ENCODE data around the gene CREB5.

The CREB5 gene

DNA sequence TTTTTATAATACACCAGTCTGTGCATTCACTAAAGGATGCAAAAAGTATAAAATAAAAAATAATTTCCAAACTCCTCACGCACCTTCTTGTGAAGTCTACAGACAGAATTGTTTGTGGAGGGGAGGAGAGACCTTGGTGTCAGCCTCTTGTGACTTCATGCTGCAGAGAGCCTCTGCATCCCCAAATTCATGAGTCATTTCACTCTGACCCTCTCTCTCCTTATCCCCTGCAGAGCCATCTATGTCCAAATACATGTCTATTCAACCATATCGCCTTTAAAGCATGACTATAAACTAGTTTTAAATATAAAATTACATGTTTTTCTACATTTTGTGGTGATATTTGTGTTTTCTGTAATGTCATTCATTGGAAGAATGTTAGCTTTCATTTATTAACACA is 6.0 kb downstream of the CREB5 start:
- H2AFZ ChIP-seq (ENCODE audit: low read depth, low read length) = no peak overlapping the region
- no peak overlapping the region for H3K4me2 ChIP-seq (ENCODE audit: insufficient read depth, low read length)
- no peaks in the 10 kb centered on the region for H3K9me3 ChIP-seq (ENCODE audit: insufficient read depth, low read length, severe bottlenecking)
- no peaks in the 10 kb centered on the region for H3K36me3 ChIP-seq (ENCODE audit: insufficient read depth, low read length)
- H4K20me1 ChIP-seq (ENCODE audit: insufficient read depth, low read length) = no peaks in the 10 kb centered on the region
- no peak for ATAC-seq (ENCODE audit: insufficient read depth, low read depth)
- no peaks in the 10 kb centered on the region for H3K79me2 ChIP-seq (ENCODE audit: insufficient read depth, low read length)
- no peak overlapping the region for H3K4me3 ChIP-seq (ENCODE audit: low read depth in 1 of 2, low read length in 2 of 2)
- peaks cover 35% of the 10 kb centered on the region for H3K27me3 ChIP-seq (ENCODE audit: insufficient read depth, low read length, poor library complexity)
- no peak for DNase-seq
- H3K9ac ChIP-seq (ENCODE audit: low read depth, low read length) = no peak overlapping the region
- H3K4me1 ChIP-seq (ENCODE audit: insufficient read depth, low read length) = no peaks in the 10 kb centered on the region
- H3K27ac ChIP-seq (ENCODE audit: low read length) = no peak overlapping the region
- no peak for TF ChIP-seq EZH2 (IDR thresholded peaks at IDR 0.05; ENCODE audit: borderline replicate concordance, low read depth, low read length, severe bottlenecking)
- TF ChIP-seq, protein P1, sequence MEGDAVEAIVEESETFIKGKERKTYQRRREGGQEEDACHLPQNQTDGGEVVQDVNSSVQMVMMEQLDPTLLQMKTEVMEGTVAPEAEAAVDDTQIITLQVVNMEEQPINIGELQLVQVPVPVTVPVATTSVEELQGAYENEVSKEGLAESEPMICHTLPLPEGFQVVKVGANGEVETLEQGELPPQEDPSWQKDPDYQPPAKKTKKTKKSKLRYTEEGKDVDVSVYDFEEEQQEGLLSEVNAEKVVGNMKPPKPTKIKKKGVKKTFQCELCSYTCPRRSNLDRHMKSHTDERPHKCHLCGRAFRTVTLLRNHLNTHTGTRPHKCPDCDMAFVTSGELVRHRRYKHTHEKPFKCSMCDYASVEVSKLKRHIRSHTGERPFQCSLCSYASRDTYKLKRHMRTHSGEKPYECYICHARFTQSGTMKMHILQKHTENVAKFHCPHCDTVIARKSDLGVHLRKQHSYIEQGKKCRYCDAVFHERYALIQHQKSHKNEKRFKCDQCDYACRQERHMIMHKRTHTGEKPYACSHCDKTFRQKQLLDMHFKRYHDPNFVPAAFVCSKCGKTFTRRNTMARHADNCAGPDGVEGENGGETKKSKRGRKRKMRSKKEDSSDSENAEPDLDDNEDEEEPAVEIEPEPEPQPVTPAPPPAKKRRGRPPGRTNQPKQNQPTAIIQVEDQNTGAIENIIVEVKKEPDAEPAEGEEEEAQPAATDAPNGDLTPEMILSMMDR (IDR thresholded peaks at IDR 0.05; ENCODE audit: borderline replicate concordance, extremely low read depth, low read length, poor library complexity, severe bottlenecking) = no peak

DNA sequence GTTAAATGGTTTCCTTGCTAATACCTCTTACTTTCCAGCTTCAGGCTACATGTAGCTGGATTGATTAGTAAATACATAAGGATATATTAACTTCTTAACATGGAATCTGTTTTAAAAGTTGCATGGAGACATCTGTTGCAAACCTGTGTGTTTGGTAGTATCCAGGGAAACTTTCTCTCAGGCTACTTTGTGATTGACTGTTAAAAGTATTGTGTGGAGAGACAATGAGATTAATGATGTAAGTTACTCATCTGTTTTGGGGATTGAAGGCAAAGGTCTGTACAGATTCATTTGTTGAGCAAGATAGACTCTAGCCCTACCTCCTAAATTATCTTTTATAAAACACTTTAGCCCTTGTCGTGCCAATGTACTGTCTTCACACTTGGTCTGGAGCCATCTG is 6.6 kb downstream of the CREB5 start:
- no peak for DNase-seq
- TF ChIP-seq, protein P1 (IDR thresholded peaks at IDR 0.05; ENCODE audit: borderline replicate concordance, extremely low read depth, low read length, poor library complexity, severe bottlenecking) = no peak
- TF ChIP-seq EZH2 (IDR thresholded peaks at IDR 0.05; ENCODE audit: borderline replicate concordance, low read depth, low read length, severe bottlenecking) = no peak
- no peak overlapping the region for H3K9ac ChIP-seq (ENCODE audit: low read depth, low read length)
- H3K27ac ChIP-seq (ENCODE audit: low read length) = no peak overlapping the region
- no peaks in the 10 kb centered on the region for H3K4me1 ChIP-seq (ENCODE audit: insufficient read depth, low read length)
- H3K9me3 ChIP-seq (ENCODE audit: insufficient read depth, low read length, severe bottlenecking) = no peaks in the 10 kb centered on the region
- no peaks in the 10 kb centered on the region for H3K79me2 ChIP-seq (ENCODE audit: insufficient read depth, low read length)
- ATAC-seq (ENCODE audit: insufficient read depth, low read depth) = no peak
- H3K4me2 ChIP-seq (ENCODE audit: insufficient read depth, low read length) = no peak overlapping the region
- H3K27me3 ChIP-seq (ENCODE audit: insufficient read depth, low read length, poor library complexity) = peaks cover 30% of the 10 kb centered on the region
- no peak overlapping the region for H3K4me3 ChIP-seq (ENCODE audit: low read depth in 1 of 2, low read length in 2 of 2)
- no peak overlapping the region for H2AFZ ChIP-seq (ENCODE audit: low read depth, low read length)
- no peaks in the 10 kb centered on the region for H4K20me1 ChIP-seq (ENCODE audit: insufficient read depth, low read length)
- no peaks in the 10 kb centered on the region for H3K36me3 ChIP-seq (ENCODE audit: insufficient read depth, low read length)

DNA sequence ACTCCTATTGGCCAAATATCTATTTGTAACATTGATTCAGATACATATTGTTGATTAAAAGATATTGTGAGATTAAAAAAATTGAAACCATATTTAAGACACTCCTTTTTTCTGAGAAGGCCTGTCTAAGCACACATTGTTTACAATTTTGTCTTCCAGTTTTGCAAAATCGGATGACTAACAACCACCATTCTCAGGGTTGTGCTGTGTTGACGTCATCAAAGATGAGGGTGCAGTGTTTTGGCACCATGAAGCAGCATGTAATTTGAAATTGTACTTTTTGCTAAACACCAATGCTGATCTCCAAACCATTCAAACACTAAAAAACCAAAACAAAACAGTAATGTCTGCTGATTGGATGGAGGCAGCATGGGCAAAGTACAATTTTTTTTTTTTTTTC is 7.4 kb downstream of the CREB5 start:
- H3K27me3 ChIP-seq (ENCODE audit: insufficient read depth, low read length, poor library complexity) = peaks cover 30% of the 10 kb centered on the region
- H3K4me1 ChIP-seq (ENCODE audit: insufficient read depth, low read length) = no peaks in the 10 kb centered on the region
- no peaks in the 10 kb centered on the region for H4K20me1 ChIP-seq (ENCODE audit: insufficient read depth, low read length)
- DNase-seq (no peak), ATAC-seq (ENCODE audit: insufficient read depth, low read depth) (no peak)
- H3K9ac ChIP-seq (ENCODE audit: low read depth, low read length) = no peak overlapping the region
- TF ChIP-seq, protein P1 (IDR thresholded peaks at IDR 0.05; ENCODE audit: borderline replicate concordance, extremely low read depth, low read length, poor library complexity, severe bottlenecking) = no peak
- TF ChIP-seq EZH2 (IDR thresholded peaks at IDR 0.05; ENCODE audit: borderline replicate concordance, low read depth, low read length, severe bottlenecking) = no peak
- no peak overlapping the region for H2AFZ ChIP-seq (ENCODE audit: low read depth, low read length)
- H3K36me3 ChIP-seq (ENCODE audit: insufficient read depth, low read length) = no peaks in the 10 kb centered on the region
- no peaks in the 10 kb centered on the region for H3K79me2 ChIP-seq (ENCODE audit: insufficient read depth, low read length)
- H3K9me3 ChIP-seq (ENCODE audit: insufficient read depth, low read length, severe bottlenecking) = no peaks in the 10 kb centered on the region
- no peak overlapping the region for H3K4me2 ChIP-seq (ENCODE audit: insufficient read depth, low read length)
- no peak overlapping the region for H3K4me3 ChIP-seq (ENCODE audit: low read depth in 1 of 2, low read length in 2 of 2)
- no peak overlapping the region for H3K27ac ChIP-seq (ENCODE audit: low read length)

DNA sequence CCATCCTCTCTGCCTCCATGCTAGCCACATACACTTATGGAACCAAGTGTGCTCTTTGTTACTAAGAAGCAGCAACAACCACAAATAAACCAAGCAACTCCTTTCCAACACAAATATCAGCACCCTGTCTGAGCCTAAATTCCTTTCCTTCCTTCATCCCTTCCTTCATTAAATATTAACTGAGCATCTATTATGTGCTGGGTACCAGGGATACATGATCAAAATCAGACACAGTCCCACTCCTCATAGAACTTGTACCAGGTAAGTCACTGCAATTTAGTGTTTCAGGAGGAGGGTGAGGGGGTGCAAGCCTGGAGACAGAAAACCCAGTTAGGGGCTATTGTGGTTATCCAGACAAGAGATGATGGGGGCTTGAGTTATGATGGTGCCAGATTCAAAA is 10.8 kb downstream of the CREB5 start:
- ATAC-seq (ENCODE audit: insufficient read depth, low read depth) = no peak
- Histone ChIP-seq H3K36me3 (ENCODE audit: insufficient read depth, low read length) (no peaks in the 10 kb centered on the region), H3K4me1 (ENCODE audit: insufficient read depth, low read length) (no peaks in the 10 kb centered on the region), H3K27ac (ENCODE audit: low read length) (no peak overlapping the region), H3K79me2 (ENCODE audit: insufficient read depth, low read length) (no peaks in the 10 kb centered on the region), H3K9me3 (ENCODE audit: insufficient read depth, low read length, severe bottlenecking) (no peaks in the 10 kb centered on the region), H3K4me2 (ENCODE audit: insufficient read depth, low read length) (no peak overlapping the region), H3K4me3 (ENCODE audit: low read depth in 1 of 2, low read length in 2 of 2) (no peak overlapping the region), H3K9ac (ENCODE audit: low read depth, low read length) (no peak overlapping the region), H3K27me3 (ENCODE audit: insufficient read depth, low read length, poor library complexity) (peaks cover 12% of the 10 kb centered on the region), H2AFZ (ENCODE audit: low read depth, low read length) (no peak overlapping the region), H4K20me1 (ENCODE audit: insufficient read depth, low read length) (no peaks in the 10 kb centered on the region)
- DNase-seq = no peak
- TF ChIP-seq EZH2 (IDR thresholded peaks at IDR 0.05; ENCODE audit: borderline replicate concordance, low read depth, low read length, severe bottlenecking) = no peak
- TF ChIP-seq, protein P1 (IDR thresholded peaks at IDR 0.05; ENCODE audit: borderline replicate concordance, extremely low read depth, low read length, poor library complexity, severe bottlenecking) = no peak

Data from DND-41 (cell line).